Measurements from ENCODE around the gene PLXNA3.

DNA sequence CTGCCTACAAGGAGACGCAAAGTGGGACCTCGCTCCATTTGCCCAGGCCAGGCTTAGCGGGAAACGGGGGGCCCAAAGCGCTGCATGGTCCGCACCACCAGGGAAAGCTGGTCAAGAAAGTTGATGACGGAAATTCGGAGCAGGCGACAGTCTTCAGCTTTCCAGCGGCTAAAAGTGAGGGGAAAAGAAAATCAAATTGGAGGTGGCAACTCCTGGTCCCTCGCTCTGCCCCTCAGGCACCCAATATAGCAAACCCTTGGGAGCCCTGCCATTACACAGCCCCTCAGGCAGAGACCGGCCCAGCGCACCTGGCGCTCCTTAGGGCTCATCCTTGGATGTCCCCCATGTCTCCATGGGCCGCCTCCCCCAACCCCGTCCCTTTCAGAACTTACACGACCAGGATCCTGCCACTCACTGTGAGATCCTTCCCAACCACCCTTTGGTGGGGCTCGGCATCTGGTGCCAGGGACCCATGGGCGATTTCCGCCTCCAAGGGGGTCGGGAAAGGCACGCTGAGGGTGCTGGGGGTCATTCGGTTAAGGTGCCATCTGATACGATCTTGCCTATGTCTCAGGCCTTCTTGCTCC lies 19.9 kb downstream of the PLXNA3 start:
- TF ChIP-seq, protein P1, sequence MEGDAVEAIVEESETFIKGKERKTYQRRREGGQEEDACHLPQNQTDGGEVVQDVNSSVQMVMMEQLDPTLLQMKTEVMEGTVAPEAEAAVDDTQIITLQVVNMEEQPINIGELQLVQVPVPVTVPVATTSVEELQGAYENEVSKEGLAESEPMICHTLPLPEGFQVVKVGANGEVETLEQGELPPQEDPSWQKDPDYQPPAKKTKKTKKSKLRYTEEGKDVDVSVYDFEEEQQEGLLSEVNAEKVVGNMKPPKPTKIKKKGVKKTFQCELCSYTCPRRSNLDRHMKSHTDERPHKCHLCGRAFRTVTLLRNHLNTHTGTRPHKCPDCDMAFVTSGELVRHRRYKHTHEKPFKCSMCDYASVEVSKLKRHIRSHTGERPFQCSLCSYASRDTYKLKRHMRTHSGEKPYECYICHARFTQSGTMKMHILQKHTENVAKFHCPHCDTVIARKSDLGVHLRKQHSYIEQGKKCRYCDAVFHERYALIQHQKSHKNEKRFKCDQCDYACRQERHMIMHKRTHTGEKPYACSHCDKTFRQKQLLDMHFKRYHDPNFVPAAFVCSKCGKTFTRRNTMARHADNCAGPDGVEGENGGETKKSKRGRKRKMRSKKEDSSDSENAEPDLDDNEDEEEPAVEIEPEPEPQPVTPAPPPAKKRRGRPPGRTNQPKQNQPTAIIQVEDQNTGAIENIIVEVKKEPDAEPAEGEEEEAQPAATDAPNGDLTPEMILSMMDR (IDR thresholded peaks at IDR 0.05; ENCODE audit: low read length), result no peak
- TF ChIP-seq EZH2 (optimal IDR thresholded peaks at IDR 0.05; ENCODE audit: low read depth, low read length) (no peak), EZH2phosphoT487 (IDR thresholded peaks at IDR 0.05; ENCODE audit: low read length) (no peak)
